GM23248 (cell line): ENCODE data around the gene C1orf185.

Experiments
- EZH2 ChIP-seq: fragments of 200-600 bp; sonication (generic); IDR thresholded peaks from 2 replicates; pipeline ENCODE4 v1.6.1; 2018; ENCODE audit warnings: antibody characterized with exemption, mild to moderate bottlenecking; ENCODE audit not compliant: insufficient read depth, poor library complexity, severe bottlenecking
- EZH2phosphoT487 ChIP-seq: fragments of 200-600 bp; sonication (generic); IDR thresholded peaks from 2 replicates; pipeline ENCODE4 v1.6.1; 2018; ENCODE audit warnings: antibody characterized with exemption, moderate library complexity, mild to moderate bottlenecking, low read depth; ENCODE audit not compliant: insufficient read depth

DNA sequence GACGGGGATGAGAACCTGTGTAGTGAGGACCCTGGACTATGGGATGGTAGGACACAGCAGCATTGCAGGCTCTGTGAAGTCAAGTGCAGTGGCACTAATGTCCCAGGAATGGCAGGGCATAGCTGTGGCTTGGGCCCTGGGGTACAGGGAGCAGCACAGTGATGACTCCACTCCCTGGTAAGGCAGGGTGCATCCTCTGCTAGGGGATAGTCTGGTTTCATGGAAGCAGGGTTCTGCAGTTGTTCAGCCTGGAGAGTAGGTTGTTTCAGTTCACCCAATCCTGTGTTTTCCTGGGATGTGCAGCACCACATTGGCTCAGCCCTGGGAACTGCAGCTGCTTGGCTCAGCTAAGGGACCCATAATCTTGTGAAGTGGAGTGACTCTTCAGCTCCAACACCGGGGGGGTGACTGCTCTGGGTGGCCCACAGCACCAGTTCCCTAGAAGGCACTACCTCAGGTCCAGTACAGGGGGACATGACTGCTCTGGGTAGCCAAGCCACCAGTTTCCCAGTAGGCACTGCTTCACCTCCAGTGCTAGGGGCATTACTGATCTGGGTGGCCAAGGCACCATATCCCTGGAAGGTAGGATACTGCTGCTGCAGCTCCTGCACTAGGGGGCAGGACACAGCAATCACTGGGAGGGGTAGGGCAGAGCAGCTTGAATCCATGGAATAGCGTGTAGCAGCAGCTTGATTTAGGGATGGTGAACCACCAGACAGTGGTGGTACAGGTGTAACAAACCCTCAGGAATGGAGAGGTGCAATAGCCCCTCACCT lies 15.3 kb upstream of the C1orf185 start:
- TF ChIP-seq EZH2phosphoT487 (no peak), EZH2 (no peak)
